GM19324 (cell line): ENCODE results near the gene LST1.
A peak's percentile ranks its signal among the peaks of the same experiment; 100 is the strongest.

Experiments
- ATAC-seq: cut with Tn5 transposase; IDR thresholded peaks from one replicate; pipeline ENCODE4 v1.9.1; 2021; ENCODE audit warnings: mild to moderate bottlenecking, moderate library complexity; ENCODE audit not compliant: unreplicated experiment, low FRiP score

Gene LST1

GRCh38 chr6:31559958-31560696 lies 25.9 kb upstream of the LST1 start:
- ATAC-seq, result peak; percentile 65

GRCh38 chr6:31560697-31561058 lies 25.4 kb upstream of the LST1 start:
- no peak for ATAC-seq

GRCh38 chr6:31567531-31568370 lies 18.3 kb upstream of the LST1 start:
- no peak for ATAC-seq

GRCh38 chr6:31568537-31568961 lies 17.5 kb upstream of the LST1 start:
- no peak for ATAC-seq

GRCh38 chr6:31569861-31570536 lies 16.1 kb upstream of the LST1 start:
- ATAC-seq, result no peak

- ATAC-seq, result peak; percentile 50
Measured at GRCh38 chr6:31572041-31572911, 13.8 kb upstream of the LST1 start, which contains the start of gene LTA. Gene LTA (plus strand): TSS chr6:31572289. CDS start chr6:31572743, 454 bp downstream.

GRCh38 chr6:31573239-31574105 lies 12.6 kb upstream of the LST1 start:
- no peak for ATAC-seq

GRCh38 chr6:31574106-31575061 lies 11.7 kb upstream of the LST1 start:
- no peak for ATAC-seq

- no peak for ATAC-seq
Measured at GRCh38 chr6:31575335-31575901, 10.7 kb upstream of the LST1 start, which contains the start of gene TNF. Gene TNF (plus strand): TSS chr6:31575565. CDS start chr6:31575742, 177 bp downstream.

GRCh38 chr6:31575952-31576685 lies 10.0 kb upstream of the LST1 start:
- no peak for ATAC-seq

- ATAC-seq, result no peak
Measured at GRCh38 chr6:31576897-31577578, 9.0 kb upstream of the LST1 start.

GRCh38 chr6:31577579-31577966 lies 8.5 kb upstream of the LST1 start:
- ATAC-seq, result no peak

GRCh38 chr6:31578184-31579118 lies 7.6 kb upstream of the LST1 start:
- no peak for ATAC-seq

GRCh38 chr6:31579119-31579505 lies 7.0 kb upstream of the LST1 start:
- ATAC-seq, result no peak
